GM12878 (cell line): Measurements from ENCODE around the gene TNFRSF8. TPM values are rescaled to one million over a fixed set of nuclear protein-coding genes. Genes with fewer than 3 reads are reported as not detected.

Experiments
- ASH2L ChIP-seq: fragments of 300-600, 200-600 bp; sonication (generic); IDR thresholded peaks from 2 replicates; pipeline ENCODE4 v1.6.1; 2017; ENCODE audit warnings: low read depth, mild to moderate bottlenecking, borderline replicate concordance
- ATF7 ChIP-seq: fragments of 450-650 bp; IDR thresholded peaks from 2 replicates; pipeline ENCODE4 v1.6.1; 2016; ENCODE audit warnings: low read depth, mild to moderate bottlenecking
- BCL11A ChIP-seq: IDR thresholded peaks from 2 replicates; pipeline ENCODE4 v1.6.1; 2011; ENCODE audit warnings: low read depth, low read length
- DPF2 ChIP-seq: fragments of 450-650 bp; IDR thresholded peaks from 2 replicates; pipeline ENCODE4 v1.6.1; 2017; ENCODE audit warnings: mild to moderate bottlenecking
- EP300 ChIP-seq, 2 experiments: fragments of 150-350 bp in 1 of 2; IDR thresholded peaks; 2 replicates each; pipeline ENCODE4 v1.6.1; 2011 to 2012; ENCODE audit warnings: low read depth in 2 of 2, low read length in 2 of 2, borderline replicate concordance in 1 of 2, improper control_type of control experiment in 1 of 2, inconsistent platforms in 1 of 2; ENCODE audit not compliant: control insufficient read depth in 1 of 2
- FOXM1 ChIP-seq: IDR thresholded peaks from 2 replicates; pipeline ENCODE4 v1.6.1; 2012; ENCODE audit warnings: low read depth, mild to moderate bottlenecking, inconsistent platforms, low read length, moderate library complexity
- HSF1 ChIP-seq: fragments of 150-350 bp; IDR thresholded peaks from 2 replicates; pipeline ENCODE4 v1.6.1; 2014; ENCODE audit warnings: mild to moderate bottlenecking, low read depth, low read length
- IKZF1 ChIP-seq: fragments of 450-650 bp; conservative IDR thresholded peaks from 2 replicates; pipeline ENCODE4 v1.6.1; 2017; ENCODE audit warnings: antibody characterized with exemption, mild to moderate bottlenecking
- IKZF2 ChIP-seq, 2 experiments: fragments of 450-650 bp; IDR thresholded peaks; 2 replicates each; pipeline ENCODE4 v1.6.1; 2017; ENCODE audit warnings: mild to moderate bottlenecking in 2 of 2, moderate library complexity in 2 of 2
- MTA2 ChIP-seq: fragments of 450-650 bp; IDR thresholded peaks from 2 replicates; pipeline ENCODE4 v1.6.1; 2016; ENCODE audit warnings: low read depth, mild to moderate bottlenecking, moderate library complexity
- NR2C1 ChIP-seq: fragments of 450-650 bp; IDR thresholded peaks from 2 replicates; pipeline ENCODE4 v1.6.1; 2017; ENCODE audit warnings: antibody characterized with exemption, mild to moderate bottlenecking, moderate library complexity
- POLR2A ChIP-seq: IDR thresholded peaks from 2 replicates; pipeline ENCODE4 v1.6.1; 2011; ENCODE audit warnings: low read depth, mild to moderate bottlenecking, low read length
- RB1 ChIP-seq: fragments of 450-650 bp; formaldehyde crosslinking; IDR thresholded peaks from 2 replicates; pipeline ENCODE4 v1.6.1; 2017; ENCODE audit warnings: mild to moderate bottlenecking, borderline replicate concordance
- RCOR1 ChIP-seq: conservative IDR thresholded peaks from 2 replicates; pipeline ENCODE4 v1.6.1; 2012; ENCODE audit warnings: low read depth, low read length, improper control_type of control experiment
- SMAD5 ChIP-seq: IDR thresholded peaks from 2 replicates; pipeline ENCODE4 v1.6.1; 2016; ENCODE audit warnings: antibody characterized with exemption, low read depth
- SP1 ChIP-seq: IDR thresholded peaks from one replicate; pipeline ENCODE4 v1.6.1; 2011; ENCODE audit warnings: low read depth, low read length
- SUPT20H ChIP-seq: IDR thresholded peaks from 2 replicates; pipeline ENCODE4 v1.6.1; 2011; ENCODE audit warnings: low read depth, mild to moderate bottlenecking, low read length, moderate library complexity, borderline replicate concordance; ENCODE audit not compliant: control insufficient read depth
- YBX1 ChIP-seq: fragments of 450-650 bp; IDR thresholded peaks from 2 replicates; pipeline ENCODE4 v1.6.1; 2016; ENCODE audit warnings: antibody characterized with exemption
- ZNF274 ChIP-seq: IDR thresholded peaks from one replicate; pipeline ENCODE4 v1.8.0; 2011; ENCODE audit not compliant: insufficient read length, insufficient read depth
- ZSCAN29 ChIP-seq: fragments of 450-650 bp; IDR thresholded peaks from 2 replicates; pipeline ENCODE4 v1.6.1; 2017; ENCODE audit warnings: mild to moderate bottlenecking, moderate library complexity
- ZZZ3 ChIP-seq: IDR thresholded peaks from 2 replicates; pipeline ENCODE4 v1.6.1; 2011; ENCODE audit warnings: low read depth; ENCODE audit not compliant: control insufficient read depth, insufficient read length
- polyA plus RNA-seq, 11 experiments: library from polyadenylated mRNA; depleted of rRNA in 4 of 11; unstranded in 6 of 11; stranded (reverse) in 5 of 11; fragments of >200 nt; fragmentation: Nextera tagmentation in 4 of 11; fragmentation: Illumina TruSeq in 1 of 11; extraction: Ambion mirVana in 4 of 11; extraction: Trizol in 1 of 11; gene quantifications; 1 replicate in 1 of 11; 2 replicates in 10 of 11; pipeline versions ENCODE4 v1.2.1 to v1.2.3, GENCODE V29; 2011 to 2016; ENCODE audit warnings: inconsistent platforms in 2 of 11, missing spikeins in 2 of 11, low read depth in 1 of 11
- total RNA-seq, 4 experiments: library from RNA; depleted of rRNA in 3 of 4; stranded (reverse); fragments of >200 nt in 3 of 4; fragmentation: Illumina TruSeq in 1 of 4; extraction: Trizol in 1 of 4; gene quantifications; 2 replicates each; pipeline versions ENCODE4 v1.2.1 to v1.2.3, GENCODE V29; 2013 to 2021
- TF ChIP-seq, protein P1 (sequence below): fragments of 450-650 bp; IDR thresholded peaks from 2 replicates; pipeline ENCODE4 v1.6.1; 2017; ENCODE audit warnings: mild to moderate bottlenecking, moderate library complexity
- TF ChIP-seq, protein P2 (sequence below): fragments of 450-650 bp; formaldehyde crosslinking; IDR thresholded peaks from 2 replicates; pipeline ENCODE4 v1.4.0; 2022; ENCODE audit warnings: mild to moderate bottlenecking, moderate library complexity

Gene TNFRSF8
- total and polyA plus RNA-seq, 10 of the 15 experiments (the other 5 are each of a cell fraction or from before 2014, with no cell fraction given): 9.8 to 114 (median 58.8) TPM

DNA sequence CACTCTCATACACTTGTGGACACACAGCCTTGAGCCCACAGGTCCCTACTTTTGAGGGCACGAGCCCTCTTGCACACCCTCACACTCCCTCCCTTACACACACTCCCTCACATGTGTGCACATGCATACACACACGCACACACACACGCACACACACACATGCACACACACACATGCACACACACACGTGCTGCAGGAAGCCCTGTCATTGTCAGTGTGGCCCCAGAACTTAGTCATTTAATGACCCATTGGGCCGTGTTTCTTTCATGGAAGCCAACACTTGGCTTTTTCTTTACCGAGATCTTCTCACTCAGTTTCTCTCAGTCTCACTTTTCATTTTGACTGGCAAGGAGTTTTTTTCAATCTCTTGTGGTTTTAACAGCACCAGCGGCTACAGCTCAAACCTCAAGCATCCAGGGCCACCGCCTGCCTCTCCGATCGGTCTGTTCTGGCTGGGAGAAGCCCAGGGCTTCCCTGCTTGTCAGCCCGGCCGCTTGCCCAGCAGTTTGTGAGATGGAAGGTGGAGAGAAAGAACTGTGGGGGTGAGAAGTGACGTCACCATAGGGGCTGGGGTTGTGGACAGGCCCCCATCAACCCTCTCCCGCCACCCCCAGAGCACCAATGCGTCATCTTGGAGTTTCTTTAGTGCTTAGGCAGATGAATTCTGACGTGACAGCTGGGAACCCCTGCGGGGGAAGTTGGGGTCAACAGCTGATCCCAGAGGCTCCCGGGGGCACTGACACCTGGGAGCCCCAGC lies 15.8 kb upstream of the TNFRSF8 start (continued):
- TF ChIP-seq NR2C1 (no peak; the same call in 1 of the 2 replicates), ZZZ3 (no peak), FOXM1 (no peak), ATF7 (peak; percentile 99), DPF2 (peak; percentile 98), IKZF2 (IDR thresholded peaks at IDR 0.05) (peak; percentile 97 to 98), SUPT20H (no peak), IKZF1 (peak; percentile 95), ZNF274 (no peak), RCOR1 (peak; percentile 14; the same call in 1 of the 2 replicates), ZSCAN29 (no peak), MTA2 (peak; percentile 86), BCL11A (peak; percentile 86), EP300 (IDR thresholded peaks at IDR 0.05; ENCODE audit: borderline replicate concordance in 1 of 2, control insufficient read depth in 1 of 2, low read depth in 2 of 2, low read length in 2 of 2) (peak; percentile 75 to 88), HSF1 (no peak), SMAD5 (no peak), YBX1 (no peak), SP1 (peak; percentile 61), ASH2L (peak; percentile 61; the same call in 1 of the 2 replicates), POLR2A (peak; percentile 72), RB1 (no peak; the same call in 1 of the 2 replicates)
- TF ChIP-seq, protein P1, sequence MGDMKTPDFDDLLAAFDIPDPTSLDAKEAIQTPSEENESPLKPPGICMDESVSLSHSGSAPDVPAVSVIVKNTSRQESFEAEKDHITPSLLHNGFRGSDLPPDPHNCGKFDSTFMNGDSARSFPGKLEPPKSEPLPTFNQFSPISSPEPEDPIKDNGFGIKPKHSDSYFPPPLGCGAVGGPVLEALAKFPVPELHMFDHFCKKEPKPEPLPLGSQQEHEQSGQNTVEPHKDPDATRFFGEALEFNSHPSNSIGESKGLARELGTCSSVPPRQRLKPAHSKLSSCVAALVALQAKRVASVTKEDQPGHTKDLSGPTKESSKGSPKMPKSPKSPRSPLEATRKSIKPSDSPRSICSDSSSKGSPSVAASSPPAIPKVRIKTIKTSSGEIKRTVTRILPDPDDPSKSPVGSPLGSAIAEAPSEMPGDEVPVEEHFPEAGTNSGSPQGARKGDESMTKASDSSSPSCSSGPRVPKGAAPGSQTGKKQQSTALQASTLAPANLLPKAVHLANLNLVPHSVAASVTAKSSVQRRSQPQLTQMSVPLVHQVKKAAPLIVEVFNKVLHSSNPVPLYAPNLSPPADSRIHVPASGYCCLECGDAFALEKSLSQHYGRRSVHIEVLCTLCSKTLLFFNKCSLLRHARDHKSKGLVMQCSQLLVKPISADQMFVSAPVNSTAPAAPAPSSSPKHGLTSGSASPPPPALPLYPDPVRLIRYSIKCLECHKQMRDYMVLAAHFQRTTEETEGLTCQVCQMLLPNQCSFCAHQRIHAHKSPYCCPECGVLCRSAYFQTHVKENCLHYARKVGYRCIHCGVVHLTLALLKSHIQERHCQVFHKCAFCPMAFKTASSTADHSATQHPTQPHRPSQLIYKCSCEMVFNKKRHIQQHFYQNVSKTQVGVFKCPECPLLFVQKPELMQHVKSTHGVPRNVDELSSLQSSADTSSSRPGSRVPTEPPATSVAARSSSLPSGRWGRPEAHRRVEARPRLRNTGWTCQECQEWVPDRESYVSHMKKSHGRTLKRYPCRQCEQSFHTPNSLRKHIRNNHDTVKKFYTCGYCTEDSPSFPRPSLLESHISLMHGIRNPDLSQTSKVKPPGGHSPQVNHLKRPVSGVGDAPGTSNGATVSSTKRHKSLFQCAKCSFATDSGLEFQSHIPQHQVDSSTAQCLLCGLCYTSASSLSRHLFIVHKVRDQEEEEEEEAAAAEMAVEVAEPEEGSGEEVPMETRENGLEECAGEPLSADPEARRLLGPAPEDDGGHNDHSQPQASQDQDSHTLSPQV: peak; percentile 40; the same call in 1 of the 2 replicates
- TF ChIP-seq, protein P2, sequence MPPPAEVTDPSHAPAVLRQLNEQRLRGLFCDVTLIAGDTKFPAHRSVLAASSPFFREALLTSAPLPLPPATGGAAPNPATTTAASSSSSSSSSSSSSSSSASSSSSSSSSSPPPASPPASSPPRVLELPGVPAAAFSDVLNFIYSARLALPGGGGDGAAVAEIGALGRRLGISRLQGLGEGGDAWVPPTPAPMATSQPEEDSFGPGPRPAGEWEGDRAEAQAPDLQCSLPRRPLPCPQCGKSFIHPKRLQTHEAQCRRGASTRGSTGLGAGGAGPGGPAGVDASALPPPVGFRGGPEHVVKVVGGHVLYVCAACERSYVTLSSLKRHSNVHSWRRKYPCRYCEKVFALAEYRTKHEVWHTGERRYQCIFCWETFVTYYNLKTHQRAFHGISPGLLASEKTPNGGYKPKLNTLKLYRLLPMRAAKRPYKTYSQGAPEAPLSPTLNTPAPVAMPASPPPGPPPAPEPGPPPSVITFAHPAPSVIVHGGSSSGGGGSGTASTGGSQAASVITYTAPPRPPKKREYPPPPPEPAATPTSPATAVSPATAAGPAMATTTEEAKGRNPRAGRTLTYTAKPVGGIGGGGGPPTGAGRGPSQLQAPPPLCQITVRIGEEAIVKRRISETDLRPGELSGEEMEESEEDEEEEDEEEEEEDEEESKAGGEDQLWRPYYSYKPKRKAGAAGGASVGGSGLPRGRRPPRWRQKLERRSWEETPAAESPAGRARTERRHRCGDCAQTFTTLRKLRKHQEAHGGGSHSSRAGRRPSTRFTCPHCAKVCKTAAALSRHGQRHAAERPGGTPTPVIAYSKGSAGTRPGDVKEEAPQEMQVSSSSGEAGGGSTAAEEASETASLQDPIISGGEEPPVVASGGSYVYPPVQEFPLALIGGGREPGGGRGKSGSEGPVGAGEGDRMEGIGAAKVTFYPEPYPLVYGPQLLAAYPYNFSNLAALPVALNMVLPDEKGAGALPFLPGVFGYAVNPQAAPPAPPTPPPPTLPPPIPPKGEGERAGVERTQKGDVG (CRISPR knock-in tag): no peak
